Lung microvascular endothelial cell (primary cell): ENCODE data around the gene ROBO1. TPM values are rescaled to one million over a fixed set of nuclear protein-coding genes. Genes with fewer than 3 reads are reported as not detected.
A peak's percentile ranks its signal among the peaks of the same experiment; 100 is the strongest.
"Not testable (repeated sequence)": the region's sequence is repeated elsewhere in the genome, so short reads cannot be mapped to it uniquely, and the experiment has no call there.

Source experiments
- DNase-seq, 2 donors: peaks; one replicate each; pipeline versions ENCODE4 v3.0.0 to v3.0.0-alpha.2; 2010; ENCODE audit warnings: low read depth in 2 of 2
- total RNA-seq: library from RNA; depleted of rRNA; stranded (reverse); fragments of >200 nt; gene quantifications from 2 replicates; pipeline ENCODE4 v1.2.1, GENCODE V29; 2014

ROBO1 gene
- total RNA-seq, 1 donor from 2014 or later: 0.20 TPM

- DNase-seq: no peak
Observed at GRCh38 chr3:79380581-79380980, 387.2 kb downstream of the ROBO1 start.

- no peak for DNase-seq
Observed at GRCh38 chr3:79378064-79378463, 389.7 kb downstream of the ROBO1 start.

- DNase-seq: no peak
Observed at GRCh38 chr3:79369306-79369705, 398.5 kb downstream of the ROBO1 start.

- DNase-seq: no peak
Observed at GRCh38 chr3:79368403-79368802, 399.4 kb downstream of the ROBO1 start.

GRCh38 chr3:79367803-79368202, 400.0 kb downstream of the ROBO1 start:
- no peak for DNase-seq

GRCh38 chr3:79367066-79367465, 400.7 kb downstream of the ROBO1 start:
- peak in 1 of 2 donors; percentile 2 for DNase-seq

GRCh38 chr3:79366414-79366813, 401.4 kb downstream of the ROBO1 start:
- no peak for DNase-seq

GRCh38 chr3:79364784-79365183, 403.0 kb downstream of the ROBO1 start:
- DNase-seq: no peak

GRCh38 chr3:79362571-79363270, 405.1 kb downstream of the ROBO1 start:
- no peak for DNase-seq

- DNase-seq: peak; percentile 29 to 52
Observed at GRCh38 chr3:79361748-79362378, 405.9 kb downstream of the ROBO1 start.

- DNase-seq: no peak
Observed at GRCh38 chr3:79358327-79358726, 409.5 kb downstream of the ROBO1 start.

GRCh38 chr3:79354179-79354688, 413.6 kb downstream of the ROBO1 start:
- no peak for DNase-seq

- no peak for DNase-seq
Observed at GRCh38 chr3:79351699-79352098, 416.1 kb downstream of the ROBO1 start.

- no peak for DNase-seq
Observed at GRCh38 chr3:79344876-79345871, 422.6 kb downstream of the ROBO1 start.

- no peak for DNase-seq
Observed at GRCh38 chr3:79341961-79342360, 425.8 kb downstream of the ROBO1 start.

- DNase-seq: no peak
Observed at GRCh38 chr3:79339846-79340245, 428.0 kb downstream of the ROBO1 start.

GRCh38 chr3:79337798-79338197, 430.0 kb downstream of the ROBO1 start:
- no peak for DNase-seq

GRCh38 chr3:79329154-79329553, 438.6 kb downstream of the ROBO1 start:
- DNase-seq: no peak

- no peak for DNase-seq
Observed at GRCh38 chr3:79326642-79327041, 441.2 kb downstream of the ROBO1 start.

GRCh38 chr3:79325833-79326383, 441.9 kb downstream of the ROBO1 start:
- DNase-seq: not testable (repeated sequence)
